H1 (cell line): ENCODE data around the gene NIPSNAP2. TPM values are rescaled to one million over a fixed set of nuclear protein-coding genes. Genes with fewer than 3 reads are reported as not detected.

Experiments used
- CTCF ChIA-PET: fragments of 300-600 bp; sonication (Branson Sonifier 250); formaldehyde crosslinking; loops from one replicate; lab custom pipeline; 2021; ENCODE audit not compliant: partially characterized antibody; lab: Charles Lee
- POLR2A ChIA-PET: fragments of 300-600 bp; sonication (Branson Sonifier 250); formaldehyde crosslinking; loops from one replicate; lab custom pipeline; 2021; ENCODE audit warnings: inconsistent platforms; ENCODE audit not compliant: partially characterized antibody; lab: Charles Lee
- DNase-seq, 2 experiments: peaks; one replicate each; pipeline versions ENCODE4 v3.0.0 to v3.0.0-alpha.2; 2010 to 2022; ENCODE audit warnings: low spot score in 2 of 2, low read depth in 1 of 2, mixed read lengths in 1 of 2
- FAIRE-seq: peaks from 2 replicates; lab custom pipeline; 2011; peaks lifted over from hg19 to GRCh38; lab: Jason Lieb, UNC
- H2AFZ ChIP-seq: 2 replicates; pipeline ENCODE4 v1.8.1; 2012; ENCODE audit warnings: low read length, inconsistent platforms
- H2AK5ac ChIP-seq: 2 replicates; pipeline ENCODE4 v1.6.1; 2013; ENCODE audit warnings: low read depth, low read length
- H2BK120ac ChIP-seq: replicated peaks from 2 replicates; pipeline ENCODE3; 2013; ENCODE audit warnings: low read depth, low read length, inconsistent platforms
- H2BK12ac ChIP-seq: 2 replicates; pipeline ENCODE4 v1.6.1; 2013; ENCODE audit warnings: low read depth, low read length
- H2BK15ac ChIP-seq: 2 replicates; pipeline ENCODE4 v1.6.1; 2013; ENCODE audit warnings: low read length
- H2BK20ac ChIP-seq: 2 replicates; pipeline ENCODE4 v1.6.1; 2013; ENCODE audit warnings: low read length
- H2BK5ac ChIP-seq: 2 replicates; pipeline ENCODE4 v1.6.1; 2013; ENCODE audit warnings: low read depth, low read length
- H3K14ac ChIP-seq: 2 replicates; pipeline ENCODE4 v1.6.1; 2013; ENCODE audit warnings: inconsistent platforms; ENCODE audit not compliant: insufficient read length
- H3K18ac ChIP-seq: 2 replicates; pipeline ENCODE4 v1.6.1; 2013; ENCODE audit warnings: low read length; ENCODE audit errors: extremely low read depth
- H3K23ac ChIP-seq: 2 replicates; pipeline ENCODE4 v1.6.1; 2013; ENCODE audit warnings: inconsistent platforms; ENCODE audit not compliant: insufficient read length
- H3K23me2 ChIP-seq: 2 replicates; pipeline ENCODE4 v1.6.1; 2013; ENCODE audit warnings: low read depth, low read length
- H3K27ac ChIP-seq: 2 replicates; pipeline ENCODE4 v1.6.1; 2011; ENCODE audit warnings: low read depth, low read length, inconsistent platforms
- H3K27me3 ChIP-seq, 4 experiments: replicated peaks in 1 of 4; 1 replicate in 1 of 4; 2 replicates in 3 of 4; pipeline versions ENCODE4 v1.6.1 to v1.8.1; 2011 to 2013; ENCODE audit warnings: low read length in 3 of 4, mild to moderate bottlenecking in 3 of 4, inconsistent platforms in 2 of 4, mixed read lengths in 2 of 4, moderate library complexity in 1 of 4; ENCODE audit not compliant: control insufficient read depth in 3 of 4, insufficient read depth in 3 of 4; ENCODE audit errors: extremely low read depth in 1 of 4
- H3K36me3 ChIP-seq, 4 experiments: 2 replicates each; pipeline versions ENCODE4 v1.6.1 to v1.8.1; 2011 to 2013; ENCODE audit warnings: mild to moderate bottlenecking in 4 of 4, low read length in 3 of 4, moderate library complexity in 2 of 4, control low read depth in 1 of 4, inconsistent platforms in 1 of 4; ENCODE audit not compliant: insufficient read depth in 4 of 4, control insufficient read depth in 2 of 4
- H3K4ac ChIP-seq: replicated peaks from 2 replicates; pipeline ENCODE3; 2013; ENCODE audit warnings: low read length, low read depth, mixed read lengths, inconsistent platforms; ENCODE audit not compliant: insufficient read length
- H3K4me1 ChIP-seq, 4 experiments: replicated peaks in 1 of 4; 1 replicate in 1 of 4; 2 replicates in 3 of 4; pipeline versions ENCODE4 v1.6.1 to v1.8.1; 2011 to 2013; ENCODE audit warnings: low read length in 3 of 4, inconsistent platforms in 2 of 4, mixed read lengths in 1 of 4; ENCODE audit not compliant: insufficient read depth in 4 of 4, control insufficient read depth in 3 of 4
- H3K4me2 ChIP-seq, 2 experiments: 2 replicates each; pipeline versions ENCODE4 v1.6.1 to v1.8.1; 2011 to 2013; ENCODE audit warnings: low read depth in 2 of 2, low read length in 2 of 2, control low read depth in 1 of 2, inconsistent platforms in 1 of 2, mild to moderate bottlenecking in 1 of 2; ENCODE audit not compliant: insufficient read depth in 1 of 2
- H3K4me3 ChIP-seq, 4 experiments: fragments of 200-600, 300-600 bp in 1 of 4; sonication (generic), shearing (Covaris generic), sonication (Bioruptor Twin) in 1 of 4; 2 replicates each; pipeline versions ENCODE4 v1.5.1 to v1.8.1; 2011 to 2016; ENCODE audit warnings: low read length in 4 of 4, low read depth in 3 of 4, control low read depth in 2 of 4, inconsistent platforms in 2 of 4, mild to moderate bottlenecking in 2 of 4, mixed read lengths in 1 of 4, moderate library complexity in 1 of 4; ENCODE audit not compliant: insufficient read depth in 2 of 4; ENCODE audit errors: extremely low read depth in 1 of 4
- H3K56ac ChIP-seq: replicated peaks from 2 replicates; pipeline ENCODE3; 2013; ENCODE audit warnings: low read depth, mild to moderate bottlenecking, mixed read lengths, low read length, inconsistent platforms; ENCODE audit not compliant: insufficient read length
- H3K79me1 ChIP-seq: 2 replicates; pipeline ENCODE4 v1.6.1; 2013; ENCODE audit warnings: low read depth, low read length, control low read depth
- H3K79me2 ChIP-seq, 2 experiments: 2 replicates each; pipeline versions ENCODE4 v1.6.1 to v1.8.1; 2012 to 2013; ENCODE audit warnings: low read length in 2 of 2, mild to moderate bottlenecking in 2 of 2, inconsistent platforms in 1 of 2; ENCODE audit not compliant: insufficient read depth in 2 of 2, control insufficient read depth in 1 of 2
- H3K9ac ChIP-seq, 4 experiments: replicated peaks in 1 of 4; 1 replicate in 1 of 4; 2 replicates in 3 of 4; pipeline versions ENCODE4 v1.6.1 to v1.8.1; 2011 to 2013; ENCODE audit warnings: low read depth in 3 of 4, low read length in 3 of 4, control low read depth in 2 of 4, mild to moderate bottlenecking in 2 of 4, moderate library complexity in 2 of 4, inconsistent platforms in 1 of 4; ENCODE audit errors: extremely low read depth in 1 of 4
- H3K9me3 ChIP-seq, 2 experiments: 2 replicates each; pipeline versions ENCODE4 v1.6.1 to v1.8.1; 2012 to 2013; ENCODE audit warnings: mild to moderate bottlenecking in 2 of 2, moderate library complexity in 2 of 2, control low read depth in 1 of 2, inconsistent platforms in 1 of 2, low read depth in 1 of 2, low read length in 1 of 2, mixed read lengths in 1 of 2; ENCODE audit not compliant: insufficient read depth in 2 of 2
- H4K20me1 ChIP-seq, 2 experiments: replicated peaks in 1 of 2; 2 replicates each; pipeline versions ENCODE3 to v1.8.1; 2011 to 2013; ENCODE audit warnings: inconsistent platforms in 2 of 2, low read length in 2 of 2, mild to moderate bottlenecking in 1 of 2; ENCODE audit not compliant: insufficient read depth in 2 of 2, control insufficient read depth in 1 of 2
- H4K5ac ChIP-seq: 2 replicates; pipeline ENCODE4 v1.6.1; 2013; ENCODE audit warnings: low read length, low read depth, mixed read lengths, inconsistent platforms; ENCODE audit not compliant: insufficient read length
- H4K8ac ChIP-seq: 2 replicates; pipeline ENCODE4 v1.8.0; 2013; ENCODE audit warnings: mild to moderate bottlenecking, moderate library complexity, low read length, inconsistent platforms; ENCODE audit not compliant: insufficient read depth; ENCODE audit errors: extremely low read depth
- H4K91ac ChIP-seq: replicated peaks from 2 replicates; pipeline ENCODE3; 2013; ENCODE audit warnings: low read length, mixed read lengths, inconsistent platforms; ENCODE audit not compliant: insufficient read length
- YY1 ChIP-seq: IDR thresholded peaks from 2 replicates; pipeline ENCODE4 v1.6.1; 2011; ENCODE audit warnings: low read depth, mild to moderate bottlenecking, low read length
- ZNF274 ChIP-seq: IDR thresholded peaks from 2 replicates; pipeline ENCODE4 v1.7.0; 2012; ENCODE audit warnings: low read length, borderline replicate concordance; ENCODE audit errors: extremely low read depth
- WGBS, 2 experiments: shearing (Covaris generic) in 1 of 2; methylation state at CpG; one replicate each; pipeline versions ENCODE4 v1.1.6 to v1.1.7; 2013 to 2015; ENCODE audit warnings: low lambda C conversion rate in 2 of 2, mixed read lengths in 2 of 2, inconsistent platforms in 1 of 2, low coverage in 1 of 2, missing lambda C conversion rate in 1 of 2; ENCODE audit not compliant: insufficient replicate concordance in 2 of 2, insufficient coverage in 1 of 2, insufficient read length in 1 of 2; ENCODE audit errors: extremely low coverage in 1 of 2, missing lambda C conversion rate in 1 of 2; 5-methylcytosine and 5-hydroxymethylcytosine counted together
- polyA plus RNA-seq, 7 experiments: library from polyadenylated mRNA; depleted of rRNA in 3 of 7; stranded (reverse) in 5 of 7; unstranded in 2 of 7; fragments of >200 nt in 5 of 7; fragments of 200-250 nt in 2 of 7; gene quantifications; 1 replicate in 5 of 7; 2 replicates in 1 of 7; 4 replicates in 1 of 7; pipeline versions ENCODE4 v1.2.1 to v1.2.3, GENCODE V29; 2011 to 2013; ENCODE audit warnings: missing spikeins in 2 of 7, mixed read lengths in 2 of 7
- total RNA-seq: library from RNA; stranded (reverse); fragmentation: NEBNext Ultra II Directional; extraction: Animal tissue kit (Norgen Biotek cat#: 25700); gene quantifications from 2 replicates; pipeline ENCODE4 v1.2.1, GENCODE V29; 2021

The NIPSNAP2 gene
- total and polyA plus RNA-seq, 2 of the 8 experiments (the other 6 are each of a cell fraction or from before 2014, with no cell fraction given): 31.1 to 45.2 TPM

DNA sequence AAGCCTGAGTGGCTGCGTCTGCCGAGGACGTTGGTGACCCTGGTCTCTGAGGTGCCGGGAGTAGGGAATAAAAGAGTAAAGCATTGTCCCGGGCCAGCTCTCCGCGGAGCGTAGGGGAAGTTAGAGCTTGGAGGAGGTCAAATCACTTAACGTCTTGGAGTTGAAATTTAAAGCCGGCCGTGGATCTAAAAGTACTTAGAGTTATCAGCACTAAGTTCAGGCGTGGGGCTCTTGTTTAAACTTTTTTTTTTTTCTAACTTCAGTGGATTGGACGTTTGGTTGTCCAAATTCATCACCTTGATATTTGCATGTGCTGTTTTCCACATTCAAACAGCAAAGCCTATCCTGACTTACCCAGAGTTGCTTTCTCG lies 700 bp downstream of the NIPSNAP2 start:
- H2BK20ac ChIP-seq: no peak overlapping the region
- FAIRE-seq (no peak), DNase-seq (no peak)
- peak overlapping the region; percentile 6; the same call in 1 of the 2 replicates for H2AFZ ChIP-seq
- ChIA-PET CTCF (interaction anchor here (1.0 to 2.6 kb wide), 6 partner anchors 11 to 107 kb away, joined by 3 to 13 read pairs (median 4); no protein-coding TSS in a partner anchor), POLR2A (interaction anchor here (0.7 to 2.3 kb wide), 17 partner anchors 10 to 318 kb away, joined by 3 to 23 read pairs (median 3); partner anchors contain the start of genes CCT6A and PSPH)
- H4K8ac ChIP-seq: peak overlapping the region; percentile 79
- H3K79me1 ChIP-seq: peaks cover 5% of the 10 kb centered on the region
- peak overlapping the region; percentile 72 to 75 for H3K4me2 ChIP-seq
- H2BK120ac ChIP-seq: no peak overlapping the region
- no peak overlapping the region for H3K4ac ChIP-seq
- peaks cover 3 to 19% of the 10 kb centered on the region in 2 experiments; a peak in 3 of 4 replicates for H3K79me2 ChIP-seq
- H4K5ac ChIP-seq: peak overlapping the region; percentile 80
- peak overlapping the region; percentile 76 to 98 (median 86) for H3K9ac ChIP-seq
- H3K23me2 ChIP-seq: no peaks in the 10 kb centered on the region
- H3K14ac ChIP-seq: no peak overlapping the region
- H2BK15ac ChIP-seq: no peak overlapping the region
- H3K56ac ChIP-seq: peak overlapping the region; percentile 46
- H3K4me1 ChIP-seq: no peaks in the 10 kb centered on the region
- peak overlapping the region; percentile 84 for H3K27ac ChIP-seq
- H4K20me1 ChIP-seq: peaks cover 1 to 4% of the 10 kb centered on the region in 2 experiments
- H4K91ac ChIP-seq: peak overlapping the region; percentile 74
- H3K9me3 ChIP-seq: no peaks in the 10 kb centered on the region
- H2BK12ac ChIP-seq: no peak overlapping the region
- H3K27me3 ChIP-seq: peaks cover 1 to 13% (median 7%) of the 10 kb centered on the region in 4 experiments; a peak in 5 of 7 replicates
- H3K36me3 ChIP-seq: no peaks in the 10 kb centered on the region
- H2AK5ac ChIP-seq: no peak overlapping the region
- 10% methylated on average over 10 of the region's 14 CpGs; no CpG with 5 or more reads in 1 of the 2 experiments for WGBS, 2 experiments
- H3K23ac ChIP-seq: no peak overlapping the region
- H3K18ac ChIP-seq: peak overlapping the region; percentile 83
- peak overlapping the region; percentile 75; the same call in 1 of the 2 replicates for H2BK5ac ChIP-seq
- peak overlapping the region; percentile 80 to 99 (median 86) for H3K4me3 ChIP-seq
- TF ChIP-seq YY1 (no peak), ZNF274 (no peak)
